Heart right ventricle (tissue), 16 donors: ENCODE data around the gene NOVA2. TPM values are rescaled to one million over a fixed set of nuclear protein-coding genes. Genes with fewer than 3 reads are reported as not detected.

Experiments used
- ATAC-seq, 8 donors: fragments of 200-7000 bp; cut with Tn5 transposase; one replicate each; pipeline ENCODE4 v1.9.1; 2020; ENCODE audit warnings: mild to moderate bottlenecking in 8 of 8, moderate library complexity in 8 of 8, moderate number of reproducible peaks in 1 of 8
- DNase-seq, 2 donors: peaks; one replicate each; pipeline ENCODE4 v3.0.0-alpha.2; 2020
- H3K27ac ChIP-seq, 10 donors: fragments of 200-600 bp; sonication (generic) in 2 of 10; one replicate each; pipeline versions ENCODE4 v1.5.0 to v1.8.0; 2020 to 2022; ENCODE audit warnings: mild to moderate bottlenecking in 3 of 10
- H3K27me3 ChIP-seq, 7 donors: fragments of 200-600 bp; one replicate each; pipeline ENCODE4 v1.8.0; 2021 to 2022; ENCODE audit warnings: mild to moderate bottlenecking in 2 of 7
- H3K36me3 ChIP-seq, 9 donors: fragments of 200-600 bp; sonication (generic) in 1 of 9; one replicate each; pipeline versions ENCODE4 v1.5.0 to v1.8.0; 2020 to 2022; ENCODE audit warnings: mild to moderate bottlenecking in 2 of 9
- H3K4me1 ChIP-seq, 9 donors: fragments of 200-600 bp; sonication (generic) in 1 of 9; one replicate each; pipeline versions ENCODE4 v1.5.0 to v1.8.0; 2020 to 2022; ENCODE audit warnings: mild to moderate bottlenecking in 4 of 9
- H3K4me3 ChIP-seq, 10 donors: fragments of 200-600 bp; sonication (generic) in 2 of 10; one replicate each; pipeline versions ENCODE4 v1.5.0 to v1.8.0; 2020 to 2022; ENCODE audit warnings: mild to moderate bottlenecking in 7 of 10, moderate library complexity in 2 of 10
- H3K9me3 ChIP-seq, 11 donors: fragments of 200-600 bp in 10 of 11; sonication (generic) in 2 of 11; one replicate each; pipeline versions ENCODE4 v1.5.0 to v1.8.0; 2013 to 2022; ENCODE audit warnings: mild to moderate bottlenecking in 2 of 11, control low read depth in 1 of 11, moderate library complexity in 1 of 11
- WGBS, 2 donors: extraction: QIAGEN DNeasy Blood & Tissue Kit; methylation state at CpG; one replicate each; pipeline ENCODE4 v1.1.7; 2013; ENCODE audit warnings: inconsistent platforms in 1 of 2; 5-methylcytosine and 5-hydroxymethylcytosine counted together
- intact Hi-C, 10 donors: fragments of 100-400 bp; cut with DNase I; formaldehyde crosslinking; loops; one replicate each; pipeline versions ENCODE4 v1.11.1 to v1.14.2; 2022
- polyA plus RNA-seq, 2 donors: library from polyadenylated mRNA; stranded (reverse); fragments of 200-250 nt; gene quantifications; one replicate each; pipeline ENCODE4 v1.2.3, GENCODE V29; 2013
- total RNA-seq, 10 donors: library from RNA; stranded (reverse); fragmentation: NEBNext Ultra II Directional in 3 of 10; extraction: Animal tissue kit (Norgen Biotek cat#: 25700) in 3 of 10; gene quantifications; one replicate each; pipeline versions ENCODE4 v1.2.1 to v1.2.4, GENCODE V29; 2021 to 2023
- TF ChIP-seq, protein P1 (sequence below), 9 donors: fragments of 200-600 bp; sonication (generic) in 2 of 9; IDR thresholded peaks; one replicate each; pipeline versions ENCODE4 v1.5.0 to v1.8.0; 2021 to 2022; ENCODE audit warnings: antibody characterized with exemption in 9 of 9, mild to moderate bottlenecking in 5 of 9, moderate library complexity in 1 of 9
- donor health status: Arrhythmogenic right ventricular cardiomyopathy.
- donor health status: ischemic (EF 13 %, LVEDD 7.1; RV severe dilation, severe dysfunction).
- donor health status: healthy with polysubstance abuse.
- donor health status: DM: no; HTN: yes; CAD: no.
- donor health status: DM: no; HTN: no; CAD: no.
- donor health status: ischemic (EF 25% LVEDD 6.9; RV normal size, moderate dysfunction).
- donor health status: ischemic (EF 25% LVEDD 5.7; RV mildly dilated, moderate dysfunction).
- donor health status: healthy.
- donor health status: DM: yes; HTN: yes; CAD: no.
- donor health status: Ischemic cardiomyopathy.
- donor health status: ischemic (EF 35%, LVEDD 5.7; RV mildly dilated, moderate dysfunction).
- donor health status: nonischemic (EF 11% LVEDD 7.7; RV severe dilation, severe dysfunction).
- donor health status: DM: yes; HTN: yes; CAD: no.
- donor health status: PGD.
- donor health status: ischemic (EF 29% LVEDD 5.4; RV normal size, mild dysfunction).
- donor health status: nonischemic (EF 23%, LVEDD 6.1; RV moderate dilation, normal function).

NOVA2 gene
- total and polyA plus RNA-seq, 12 donors, result 1.6 to 8.2 (median 5.9) TPM

DNA sequence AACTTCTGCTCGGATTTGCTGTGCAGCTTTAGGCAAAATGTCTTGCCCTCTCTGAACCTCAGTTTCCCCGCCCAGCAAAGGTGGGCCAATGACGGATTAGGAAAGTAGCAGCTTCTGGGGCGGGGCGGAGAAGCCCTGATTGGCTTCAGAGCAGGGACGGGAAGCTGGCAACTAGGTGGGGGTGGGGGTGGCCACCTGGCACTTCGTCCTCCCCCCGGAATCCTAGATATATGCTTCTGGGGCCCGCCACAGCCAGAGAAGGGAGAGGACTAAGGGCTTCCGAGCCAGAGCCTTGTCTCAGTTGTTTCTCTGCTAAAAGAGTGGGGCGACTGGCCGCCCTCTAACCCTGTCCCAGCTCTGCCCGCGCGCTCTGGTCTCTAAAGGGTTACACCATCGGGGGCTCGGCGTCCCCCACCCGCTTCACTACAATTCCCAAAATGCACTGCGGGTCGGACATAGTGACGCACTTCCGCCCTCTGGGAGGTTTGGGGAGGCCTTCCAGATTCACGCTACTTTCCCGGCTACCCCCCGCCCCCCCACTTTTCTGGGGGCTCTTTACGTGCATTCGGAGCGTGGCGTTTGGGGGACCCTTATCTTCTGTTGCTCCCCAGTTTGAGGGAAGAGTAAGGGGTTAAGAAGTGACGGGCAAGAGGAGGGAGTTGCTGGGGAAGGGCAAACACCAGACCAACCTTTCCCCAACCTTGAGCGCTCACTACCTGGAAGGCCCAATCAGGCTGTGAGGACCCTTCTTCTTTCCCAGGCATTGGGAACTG, 87.1 kb downstream of the NOVA2 start:
- H3K4me3 ChIP-seq, result peak overlapping the region; percentile 56 to 92 (median 80)
- 0 to 1% methylated on average over 31 to 32 of the region's 32 CpGs for WGBS, 2 donors
- intact Hi-C loops, result loop anchor here in 1 of 10 donors (1.0 to 10.0 kb wide), 3 partner anchors 16 to 72 kb away; partner anchors contain the start of genes MYPOP, RSPH6A and SYMPK
- peak overlapping the region; percentile 79 to 97 (median 92) for H3K27ac ChIP-seq
- H3K36me3 ChIP-seq, result peaks cover 0 to 42% (median 7%) of the 10 kb centered on the region in 9 donors
- no peaks in the 10 kb centered on the region for H3K9me3 ChIP-seq
- ATAC-seq (peak; percentile 88 to 98 (median 94)), DNase-seq (peak; percentile 89 to 93)
- H3K4me1 ChIP-seq, result peaks cover 15 to 45% (median 37%) of the 10 kb centered on the region in 9 donors
- TF ChIP-seq, protein P1, sequence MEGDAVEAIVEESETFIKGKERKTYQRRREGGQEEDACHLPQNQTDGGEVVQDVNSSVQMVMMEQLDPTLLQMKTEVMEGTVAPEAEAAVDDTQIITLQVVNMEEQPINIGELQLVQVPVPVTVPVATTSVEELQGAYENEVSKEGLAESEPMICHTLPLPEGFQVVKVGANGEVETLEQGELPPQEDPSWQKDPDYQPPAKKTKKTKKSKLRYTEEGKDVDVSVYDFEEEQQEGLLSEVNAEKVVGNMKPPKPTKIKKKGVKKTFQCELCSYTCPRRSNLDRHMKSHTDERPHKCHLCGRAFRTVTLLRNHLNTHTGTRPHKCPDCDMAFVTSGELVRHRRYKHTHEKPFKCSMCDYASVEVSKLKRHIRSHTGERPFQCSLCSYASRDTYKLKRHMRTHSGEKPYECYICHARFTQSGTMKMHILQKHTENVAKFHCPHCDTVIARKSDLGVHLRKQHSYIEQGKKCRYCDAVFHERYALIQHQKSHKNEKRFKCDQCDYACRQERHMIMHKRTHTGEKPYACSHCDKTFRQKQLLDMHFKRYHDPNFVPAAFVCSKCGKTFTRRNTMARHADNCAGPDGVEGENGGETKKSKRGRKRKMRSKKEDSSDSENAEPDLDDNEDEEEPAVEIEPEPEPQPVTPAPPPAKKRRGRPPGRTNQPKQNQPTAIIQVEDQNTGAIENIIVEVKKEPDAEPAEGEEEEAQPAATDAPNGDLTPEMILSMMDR (IDR thresholded peaks at IDR 0.05), result no peak
- no peaks in the 10 kb centered on the region for H3K27me3 ChIP-seq

DNA sequence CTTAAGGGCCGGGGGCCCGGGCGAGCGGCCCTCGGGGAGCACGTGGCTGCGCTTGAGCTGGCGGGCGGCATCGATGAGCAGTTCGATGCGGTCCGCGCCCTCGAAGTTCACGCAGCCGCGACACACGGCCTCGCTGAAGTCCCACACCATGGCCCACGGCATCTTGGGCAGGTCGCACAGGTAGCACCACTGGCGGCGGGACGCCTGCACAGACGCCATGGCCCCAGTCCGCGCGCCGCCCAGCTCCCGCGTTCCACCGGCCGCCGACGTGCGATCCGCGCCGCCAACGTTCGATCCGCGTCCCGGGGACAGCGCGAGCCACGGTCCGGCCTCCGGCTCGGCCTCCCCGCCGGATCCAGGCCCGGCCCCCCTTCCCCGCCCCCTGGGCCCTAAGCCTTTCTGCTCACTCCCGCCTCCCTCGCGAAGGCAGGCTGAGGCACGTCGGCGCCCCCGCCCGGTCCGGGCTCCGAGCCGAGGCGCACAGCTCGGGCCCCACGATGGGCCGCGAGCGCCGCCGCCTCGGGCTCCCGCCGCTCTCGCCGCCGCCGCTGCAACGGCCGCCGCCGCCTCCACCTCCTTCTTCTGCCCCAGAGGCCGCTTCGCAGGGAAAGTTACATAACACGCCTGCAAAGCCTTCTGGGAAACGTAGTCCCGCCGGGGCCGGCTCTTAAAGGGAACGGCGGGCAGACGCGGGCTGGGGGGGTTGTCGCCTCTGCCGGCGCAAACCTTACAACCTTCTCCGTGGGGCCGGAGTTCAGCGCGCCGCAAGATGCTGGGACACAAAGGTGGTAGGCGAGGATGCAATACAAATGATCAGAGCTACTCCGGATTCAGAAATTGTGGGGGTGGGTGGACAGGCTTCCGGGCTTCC, 87.9 kb downstream of the NOVA2 start, which contains the start of gene IRF2BP1:
Gene IRF2BP1, minus strand, starts transcription at position 586 of the 871 bp plus-strand sequence. Its CDS starts 367 bp downstream, at position 219.
- peak within 1 kb of the TSS; percentile 79 to 97 (median 92) for H3K27ac ChIP-seq
- WGBS, 2 donors, result 1% methylated on average over 94 to 107 of the region's 107 CpGs
- peak; percentile 91 to 95 for DNase-seq
- H3K9me3 ChIP-seq, result no peaks in the 10 kb centered on the region
- peak within 1 kb of the TSS; percentile 56 to 92 (median 80) for H3K4me3 ChIP-seq
- TF ChIP-seq, protein P1 (IDR thresholded peaks at IDR 0.05), result peak in 1 of 9 donors; percentile 12
- peaks cover 0 to 34% (median 7%) of the 10 kb centered on the region in 9 donors for H3K36me3 ChIP-seq
- intact Hi-C loops, result loop anchor here in 1 of 10 donors (1.0 to 10.0 kb wide), 3 partner anchors 17 to 71 kb away; partner anchors contain the start of genes MYPOP, RSPH6A and SYMPK
- ATAC-seq, result peak; percentile 80 to 96 (median 93)
- peaks cover 15 to 45% (median 37%) of the 10 kb centered on the region in 9 donors for H3K4me1 ChIP-seq
- H3K27me3 ChIP-seq, result no peaks in the 10 kb centered on the region

DNA sequence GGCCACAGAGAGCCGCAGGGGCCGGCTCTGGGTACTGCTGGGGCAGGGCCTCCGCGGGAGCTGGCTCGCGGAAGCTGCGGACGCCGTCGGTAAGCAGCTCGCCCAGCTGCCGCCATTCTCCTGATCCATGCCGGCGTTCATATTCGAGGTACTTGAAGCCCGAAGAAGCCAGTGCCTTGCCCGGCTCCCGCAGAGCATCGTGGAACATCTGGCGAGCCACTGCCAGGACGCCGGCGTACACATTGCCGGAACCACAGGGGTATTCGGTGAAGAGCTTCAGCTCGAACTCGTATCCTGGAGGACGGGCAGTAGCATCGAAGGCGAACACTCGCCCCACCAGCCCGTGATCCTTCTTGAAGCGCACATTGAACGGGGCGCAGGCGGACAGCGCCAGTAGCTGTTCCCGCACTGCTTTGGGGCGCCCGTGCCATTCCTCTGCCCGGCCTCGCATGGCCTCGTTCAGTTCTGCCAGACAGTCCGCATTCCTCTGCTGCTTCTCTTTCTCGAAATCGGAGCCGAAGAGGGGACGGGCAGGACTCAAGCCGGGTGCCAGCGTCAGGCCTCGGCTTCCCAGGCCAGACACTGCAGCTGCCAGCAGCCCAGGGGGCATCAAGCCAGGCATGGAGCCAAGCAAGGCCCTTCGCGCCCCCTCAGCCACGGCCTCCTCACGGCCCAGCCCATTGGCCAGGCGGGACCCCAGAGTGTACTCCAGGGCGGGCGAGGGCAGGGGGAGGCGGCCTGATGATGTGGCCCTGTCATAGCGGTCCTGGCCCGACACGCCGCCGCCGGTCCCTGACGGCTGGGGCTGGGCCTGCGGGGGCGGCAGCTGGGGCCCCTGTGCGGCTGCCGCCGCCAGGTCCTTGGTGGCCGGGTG, 88.7 kb downstream of the NOVA2 start:
- peaks cover 15 to 45% (median 37%) of the 10 kb centered on the region in 9 donors for H3K4me1 ChIP-seq
- ATAC-seq (peak in 2 of 8 donors; percentile 1 to 34), DNase-seq (peak in 1 of 2 donors; percentile 31)
- TF ChIP-seq, protein P1 (IDR thresholded peaks at IDR 0.05), result no peak
- no peaks in the 10 kb centered on the region for H3K27me3 ChIP-seq
- peaks cover 0 to 25% (median 7%) of the 10 kb centered on the region in 9 donors for H3K36me3 ChIP-seq
- no peaks in the 10 kb centered on the region for H3K9me3 ChIP-seq
- H3K4me3 ChIP-seq, result peak overlapping the region; percentile 56 to 92 (median 80)
- peak overlapping the region in 9 of 10 donors; percentile 81 to 97 (median 93) for H3K27ac ChIP-seq
- 55 to 57% methylated on average over 70 to 72 of the region's 72 CpGs for WGBS, 2 donors
- intact Hi-C loops, result loop anchor here in 1 of 10 donors (10.0 kb wide), 1 partner anchor 70 kb away; the partner anchor contains the start of gene RSPH6A
